GM21723 (cell line): ENCODE results near the gene ADAMTSL2.

Experiments
- ATAC-seq: cut with Tn5 transposase; IDR thresholded peaks from one replicate; pipeline ENCODE4 v1.9.1; 2021; ENCODE audit warnings: mild to moderate bottlenecking, moderate library complexity; ENCODE audit not compliant: unreplicated experiment

The ADAMTSL2 gene

DNA sequence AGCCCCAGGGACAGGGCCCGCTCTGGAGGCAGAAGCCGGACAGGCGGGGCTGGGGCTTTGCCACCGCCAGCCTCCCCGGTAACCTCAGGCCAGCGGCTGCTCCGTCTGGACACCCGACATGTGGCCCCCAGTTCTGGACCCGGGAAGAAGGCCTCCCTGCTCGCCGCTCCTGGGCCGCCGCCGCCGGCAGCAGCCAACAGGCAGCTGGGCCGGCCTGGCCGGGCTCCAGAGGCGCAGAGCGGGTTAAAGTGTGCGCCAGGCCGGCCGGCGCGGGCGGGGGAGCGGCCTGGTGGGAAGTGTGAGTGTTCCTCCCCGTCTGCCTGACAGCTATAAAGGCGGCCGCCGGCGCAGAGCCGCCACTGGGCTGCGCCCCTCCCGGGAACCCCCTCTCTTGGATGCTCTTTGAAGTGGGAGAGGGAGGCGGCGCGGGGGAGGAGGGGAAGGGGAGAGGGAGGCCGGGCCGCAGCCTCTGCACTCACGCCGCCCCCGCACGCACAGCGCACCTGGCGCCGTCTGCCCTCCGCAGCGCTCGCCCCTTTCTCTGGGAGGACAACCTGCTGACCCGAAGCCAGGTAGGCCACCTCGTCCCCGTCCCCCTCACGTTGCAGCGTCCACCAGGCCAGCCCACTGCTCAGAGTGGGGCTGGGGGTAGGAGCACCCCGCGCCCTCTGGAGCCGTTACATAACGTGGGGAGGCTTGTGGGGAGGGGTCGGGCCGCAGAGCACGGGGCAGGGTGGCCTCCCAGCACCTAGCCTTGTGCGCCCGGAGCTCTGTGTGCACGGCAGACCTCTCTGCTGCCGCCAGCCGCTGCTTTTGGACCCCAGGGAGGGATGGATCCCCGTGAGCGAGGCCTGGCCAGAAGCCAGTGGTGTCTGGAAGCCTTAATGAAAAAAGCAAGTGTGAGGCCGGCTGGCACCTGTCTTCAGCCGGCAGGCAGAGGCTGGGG lies at the start of gene ADAMTSL2:
Gene ADAMTSL2, plus strand, starts transcription at position 359 of the 946 bp plus-strand sequence. CDS start 2,009 bp downstream, outside the sequence.
- ATAC-seq, result no peak

GRCh38 chr9:133485531-133486260 lies 48.8 kb upstream of the ADAMTSL2 start:
- no peak for ATAC-seq

GRCh38 chr9:133487331-133487725 lies 47.2 kb upstream of the ADAMTSL2 start:
- ATAC-seq, result no peak

GRCh38 chr9:133488686-133489252 lies 45.7 kb upstream of the ADAMTSL2 start:
- ATAC-seq, result no peak

DNA sequence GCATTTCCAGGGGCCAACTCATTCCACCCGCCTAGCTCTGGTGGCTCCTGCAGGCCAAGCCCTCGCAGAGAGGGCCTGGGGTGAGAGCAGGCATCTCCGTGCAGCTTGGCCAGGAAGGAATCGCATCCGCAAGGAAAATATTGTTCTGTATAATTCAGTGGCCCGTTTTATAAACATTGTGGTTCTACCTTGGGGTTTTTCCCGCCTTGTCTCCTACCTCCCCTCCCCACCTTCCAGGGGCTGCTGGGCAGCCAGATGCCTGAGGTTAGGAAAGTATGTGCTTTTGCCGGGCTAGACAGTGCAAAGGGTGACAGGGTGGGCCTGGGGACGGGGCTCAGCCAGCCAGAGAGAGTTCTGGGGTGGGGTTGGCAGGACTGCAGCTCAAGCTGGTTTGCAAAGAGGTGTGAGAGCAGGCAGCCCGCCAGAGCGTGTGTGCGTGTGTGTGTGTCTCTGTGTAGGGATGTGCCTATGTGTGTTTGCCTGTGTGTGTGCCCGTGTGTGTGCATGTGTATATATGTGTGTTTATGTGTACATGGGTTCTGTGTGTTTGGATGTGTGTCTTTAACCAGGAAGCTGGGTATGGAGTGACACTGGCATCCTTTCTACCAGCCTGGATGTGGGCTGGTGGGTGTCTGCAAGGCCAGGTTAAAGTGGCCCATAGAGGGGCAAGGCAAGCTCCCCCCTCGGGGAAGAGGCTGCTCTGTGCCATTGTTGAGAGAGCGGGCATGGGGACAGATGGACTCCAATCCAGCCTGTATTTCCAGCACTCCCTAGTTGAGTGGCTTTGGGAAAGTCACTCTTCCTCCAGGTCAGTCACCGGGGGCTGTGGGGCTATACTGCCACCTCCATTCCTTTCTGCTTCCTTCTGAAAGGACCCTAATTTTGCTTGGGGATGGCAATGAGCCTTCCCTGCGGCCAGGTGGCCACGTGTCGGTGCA lies 45.0 kb upstream of the ADAMTSL2 start:
- ATAC-seq, result no peak

- ATAC-seq, result no peak
These were observed 44.3 kb upstream of the ADAMTSL2 start for GRCh38 chr9:133490201-133490681.

- ATAC-seq, result no peak
These were observed 43.4 kb upstream of the ADAMTSL2 start for GRCh38 chr9:133490865-133491655.

- ATAC-seq, result no peak
These were observed 42.9 kb upstream of the ADAMTSL2 start for GRCh38 chr9:133491656-133491925.

DNA sequence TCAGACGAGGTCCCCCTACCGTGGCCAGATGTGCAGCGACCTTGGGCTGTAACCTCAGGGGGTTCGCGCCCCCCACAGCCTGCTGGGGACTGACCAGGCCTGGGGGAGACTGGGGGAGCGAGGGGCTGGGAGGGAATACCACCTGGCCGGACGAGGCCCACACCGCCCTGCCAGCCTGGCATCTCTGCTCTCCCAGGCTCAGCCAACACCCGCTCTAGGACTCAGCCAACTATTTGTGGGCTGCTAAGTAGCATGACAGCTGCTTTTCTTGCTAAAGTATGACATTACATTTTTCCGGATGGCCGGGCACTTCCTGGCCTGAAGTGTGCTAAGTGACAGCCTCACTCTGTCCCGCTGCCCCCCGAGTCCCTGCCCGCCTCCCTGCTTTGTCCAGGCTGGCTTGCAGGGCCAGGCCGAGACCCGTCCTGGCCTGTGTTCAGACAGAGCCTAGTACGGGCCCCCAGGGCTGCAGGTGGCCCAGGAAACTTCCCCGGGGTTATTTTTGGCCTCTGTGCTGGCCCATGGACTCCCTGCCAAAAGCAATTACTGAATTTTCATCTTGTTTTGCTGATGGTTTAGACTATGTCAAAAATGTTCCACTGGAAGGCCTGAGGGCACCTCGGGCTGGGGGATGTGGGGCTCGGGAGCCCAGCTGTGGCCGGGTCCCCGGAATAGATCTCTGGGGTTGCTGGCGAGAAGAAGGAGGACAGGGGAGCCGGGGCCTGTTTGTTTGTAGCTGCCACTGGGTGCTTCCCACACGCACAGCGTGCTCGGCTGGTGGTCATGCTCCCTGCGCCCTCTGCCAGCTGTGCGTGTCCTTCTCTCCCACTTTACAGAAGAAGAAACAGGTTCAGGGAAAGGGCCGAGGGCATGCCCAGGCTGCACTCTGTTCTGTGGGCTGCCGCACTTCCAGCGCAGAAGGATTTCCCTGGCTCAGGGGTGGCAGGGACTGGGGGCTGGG lies 42.2 kb upstream of the ADAMTSL2 start:
- ATAC-seq, result no peak

DNA sequence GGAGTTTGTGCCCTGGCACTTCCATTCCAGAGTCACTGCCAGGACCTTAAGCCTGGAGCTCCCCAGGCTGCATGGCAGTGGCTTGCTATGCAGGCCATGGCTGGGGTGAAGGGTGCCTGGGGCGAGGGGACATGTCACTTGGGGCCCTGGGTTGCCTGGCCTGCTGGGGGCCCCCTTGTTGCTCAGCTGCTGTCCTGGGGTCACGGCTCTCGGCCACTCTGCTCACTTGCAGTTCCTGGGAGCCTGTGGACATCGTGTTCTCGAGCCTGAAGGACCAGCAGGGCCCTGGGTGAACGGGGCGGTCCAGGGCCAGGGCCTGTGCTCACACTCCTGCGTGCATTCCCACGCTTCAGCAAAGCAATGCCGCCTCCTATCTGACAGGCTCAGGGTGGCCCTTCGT lies 41.1 kb upstream of the ADAMTSL2 start:
- ATAC-seq, result no peak

GRCh38 chr9:133493845-133494540 lies 40.5 kb upstream of the ADAMTSL2 start:
- no peak for ATAC-seq

GRCh38 chr9:133494636-133495326 lies 39.7 kb upstream of the ADAMTSL2 start:
- ATAC-seq, result no peak

GRCh38 chr9:133495327-133496293 lies 38.9 kb upstream of the ADAMTSL2 start:
- ATAC-seq, result no peak

GRCh38 chr9:133496861-133497842 lies 37.4 kb upstream of the ADAMTSL2 start:
- no peak for ATAC-seq
